ELF-1 (cell line): ENCODE measurements around the gene FGF19.

ENCODE experiments used
- DNase-seq: peaks from one replicate; pipeline ENCODE4 v3.0.0-alpha.2; 2016; ENCODE audit warnings: low read depth, low spot score

The FGF19 gene

GRCh38 chr11:69703768-69704507 lies at the start of gene FGF19:
TSS of gene FGF19 (minus strand) at chr11:69704022. CDS start at chr11:69703876, 146 bp downstream.
- peak; percentile 55 for DNase-seq

DNA sequence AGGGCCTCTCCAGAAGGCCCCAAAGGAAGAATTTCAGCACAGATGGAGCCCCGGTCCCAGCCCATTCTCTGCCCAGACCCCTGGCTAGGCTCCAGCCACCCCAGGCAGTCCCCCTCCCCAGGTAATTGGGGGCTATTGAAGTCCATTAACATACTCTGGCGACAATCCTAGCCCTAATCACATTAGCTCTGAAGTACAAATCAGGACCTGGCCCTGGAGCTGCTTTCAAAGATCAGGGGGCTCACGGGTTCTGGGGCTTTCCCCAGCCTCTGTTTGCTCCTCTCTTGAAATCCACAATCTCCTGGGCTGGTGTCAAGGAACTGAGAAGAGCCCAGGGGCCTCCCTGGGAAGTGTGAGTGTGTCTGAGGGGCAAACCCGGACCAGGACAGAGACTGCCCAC lies 49.1 kb upstream of the FGF19 start:
- peak; percentile 59 for DNase-seq

- DNase-seq, result no peak
These were observed 47.2 kb upstream of the FGF19 start for GRCh38 chr11:69750875-69751597.

DNA sequence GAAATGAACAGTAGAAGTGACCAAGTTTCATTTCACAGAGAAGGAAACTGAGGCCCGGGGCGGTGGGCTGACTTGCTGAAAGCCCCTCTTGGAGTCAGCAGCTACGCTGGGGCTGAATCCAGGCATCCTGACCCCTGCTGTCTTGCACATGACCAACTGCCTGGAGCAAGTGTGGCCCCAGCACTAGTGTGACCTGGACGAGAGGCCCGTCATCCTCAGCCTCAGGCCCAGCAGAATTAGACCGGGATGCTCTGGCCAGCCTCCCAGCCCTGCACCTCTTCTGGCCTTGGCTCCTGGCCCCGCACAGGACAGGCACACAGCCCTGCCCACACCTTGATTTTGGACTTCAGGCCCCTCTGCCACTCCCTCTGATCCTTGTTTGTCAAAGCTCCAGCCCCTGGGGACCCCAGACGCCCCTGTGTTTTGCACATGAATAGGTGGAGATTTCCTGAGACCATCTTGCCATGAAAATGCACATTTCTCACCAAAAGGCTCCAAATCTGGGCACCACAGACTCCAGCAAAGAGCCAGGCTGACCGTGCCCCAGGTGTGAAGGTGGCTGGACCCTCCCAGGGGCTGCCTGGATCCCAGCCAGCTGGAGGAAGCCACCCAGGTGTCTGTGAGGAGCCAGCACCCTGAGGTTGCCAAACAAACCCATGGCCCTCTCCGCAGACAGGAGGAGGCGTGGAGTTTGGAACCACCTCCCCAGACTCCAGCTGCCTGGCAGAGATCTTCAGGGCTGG lies 46.5 kb upstream of the FGF19 start:
- peak; percentile 42 for DNase-seq

DNA sequence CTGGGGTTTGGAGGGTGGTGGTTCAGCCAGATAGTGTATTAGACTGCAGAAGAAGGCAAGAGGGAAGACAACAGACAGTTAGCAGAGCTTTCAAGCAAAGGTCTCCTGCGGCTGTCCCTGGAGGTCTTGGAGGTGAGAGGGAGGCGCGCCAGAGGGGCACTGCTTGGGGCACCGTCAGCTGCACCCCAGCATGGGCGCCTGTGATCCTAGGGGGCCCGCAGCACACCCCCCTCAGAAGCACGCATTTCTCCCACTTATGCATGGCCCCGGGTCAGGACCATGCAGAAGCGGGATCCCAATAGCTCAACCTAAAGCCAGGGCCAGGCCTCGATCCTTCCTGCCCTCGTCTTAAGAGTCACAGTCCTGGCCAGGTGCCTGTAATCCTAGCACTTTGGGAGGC lies 44.8 kb upstream of the FGF19 start:
- DNase-seq, result no peak

- DNase-seq, result peak; percentile 77
These were observed 43.2 kb upstream of the FGF19 start for GRCh38 chr11:69746752-69747742.

DNA sequence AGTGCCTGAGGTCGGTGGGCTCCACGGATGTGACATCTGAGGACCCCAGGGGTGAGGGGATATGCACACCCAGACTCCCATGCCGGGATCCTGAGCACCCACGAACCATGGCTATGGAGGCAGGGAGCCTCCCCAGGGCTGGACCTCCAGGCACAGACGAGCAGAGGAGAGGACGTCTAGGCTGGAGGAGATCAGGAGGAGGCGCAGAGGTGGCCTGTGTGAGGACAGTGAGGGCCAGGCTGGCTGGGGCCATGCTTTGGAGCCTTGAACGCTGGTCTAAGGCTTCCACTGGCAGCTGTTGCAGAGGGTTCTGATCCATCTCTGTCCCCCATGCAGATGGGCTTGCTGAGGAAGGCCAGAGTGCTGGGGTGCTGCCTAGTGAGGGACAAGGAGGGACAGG lies 42.3 kb upstream of the FGF19 start:
- no peak for DNase-seq

DNA sequence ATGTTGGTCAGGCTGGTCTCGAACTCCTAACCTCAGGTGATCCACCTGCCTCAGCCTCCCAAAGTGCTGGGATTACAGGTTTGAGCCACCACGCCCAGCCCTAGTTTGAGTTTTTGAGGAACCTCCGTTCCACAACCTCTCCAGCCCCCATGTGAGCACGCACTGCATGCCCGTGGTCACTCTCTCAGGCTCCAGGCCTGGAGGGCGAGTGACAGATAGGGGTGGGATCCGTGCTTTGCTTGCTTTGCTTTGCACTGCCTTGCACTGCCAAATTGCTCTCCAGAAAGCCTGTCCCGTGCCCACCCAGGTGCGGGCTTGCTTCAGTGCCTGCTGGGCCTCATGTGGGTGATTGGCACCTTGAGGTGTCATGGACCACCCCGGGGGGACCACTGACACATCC lies 41.4 kb upstream of the FGF19 start:
- peak; percentile 28 for DNase-seq

- peak; percentile 84 for DNase-seq
These were observed 40.6 kb upstream of the FGF19 start for GRCh38 chr11:69744435-69744834.

- no peak for DNase-seq
These were observed 31.0 kb upstream of the FGF19 start for GRCh38 chr11:69734841-69735240.

GRCh38 chr11:69734367-69734766 lies 30.5 kb upstream of the FGF19 start:
- DNase-seq, result no peak

DNA sequence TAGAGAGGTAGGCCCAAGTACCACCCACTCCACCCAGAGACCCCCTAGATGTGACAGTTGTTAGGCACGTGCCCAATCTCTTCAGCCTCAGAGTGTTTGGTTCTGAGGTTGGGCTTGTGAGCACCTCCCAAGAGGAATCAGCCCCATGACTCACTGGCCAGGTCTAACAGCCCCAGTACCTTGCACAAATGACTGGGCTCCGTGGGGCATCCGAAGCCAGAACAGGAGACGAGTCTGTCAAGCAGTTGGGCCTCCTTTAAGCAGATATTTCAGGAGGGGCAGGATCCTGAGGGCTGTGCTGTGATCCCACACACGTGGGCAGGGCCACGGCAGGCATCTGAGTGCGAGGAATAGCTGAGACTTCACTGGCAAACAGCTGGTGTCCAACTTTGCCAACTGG lies 29.1 kb upstream of the FGF19 start:
- DNase-seq, result peak; percentile 60

DNA sequence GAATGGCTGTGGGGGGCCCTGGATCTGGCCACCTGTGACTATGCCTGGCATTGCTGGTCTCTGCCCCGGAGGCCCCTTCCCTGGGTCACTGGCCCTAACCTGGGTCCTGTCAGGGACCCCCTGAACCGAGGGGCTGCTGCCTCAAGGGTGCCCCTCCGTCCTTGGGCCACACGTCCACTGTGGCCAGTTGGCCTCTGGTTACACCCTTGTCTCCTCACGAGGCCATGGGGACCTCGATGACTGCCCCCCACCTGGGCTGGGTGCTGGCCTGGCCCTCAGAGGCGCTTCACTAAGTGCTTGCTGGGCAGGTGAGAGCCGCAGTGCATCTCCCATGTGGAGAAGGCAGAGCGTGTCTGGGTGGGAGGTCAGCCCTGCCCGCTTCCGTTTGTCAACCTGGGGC lies 27.3 kb upstream of the FGF19 start:
- DNase-seq, result no peak

GRCh38 chr11:69730500-69730899 lies 26.7 kb upstream of the FGF19 start:
- DNase-seq, result no peak

DNA sequence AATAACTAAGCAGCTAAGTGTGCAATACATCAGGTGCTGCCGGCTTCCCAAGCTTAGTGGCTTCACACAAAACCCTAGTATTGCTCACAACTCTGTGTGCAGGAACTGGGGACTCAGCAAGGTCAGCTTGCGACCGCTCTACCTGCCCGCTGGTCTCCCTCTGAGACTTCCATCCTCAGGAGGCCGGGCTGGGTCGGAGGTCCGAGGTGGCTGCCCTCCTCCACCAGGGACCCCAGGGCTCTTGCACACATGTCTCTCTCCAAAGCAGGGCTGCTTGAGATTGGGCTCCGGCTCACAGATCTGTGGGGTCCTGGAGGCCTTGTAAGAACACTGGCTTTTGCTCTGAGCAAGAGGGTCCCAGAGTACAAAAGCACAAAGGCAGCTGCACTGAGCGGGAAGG lies 25.4 kb upstream of the FGF19 start:
- DNase-seq, result no peak

GRCh38 chr11:69727266-69727665 lies 23.4 kb upstream of the FGF19 start:
- DNase-seq, result no peak

GRCh38 chr11:69726481-69726880 lies 22.7 kb upstream of the FGF19 start:
- DNase-seq, result no peak

GRCh38 chr11:69726019-69726418 lies 22.2 kb upstream of the FGF19 start:
- peak; percentile 56 for DNase-seq

GRCh38 chr11:69721745-69722144 lies 17.9 kb upstream of the FGF19 start:
- DNase-seq, result peak; percentile 54

GRCh38 chr11:69721106-69721505 lies 17.3 kb upstream of the FGF19 start:
- DNase-seq, result no peak

- no peak for DNase-seq
These were observed 15.1 kb upstream of the FGF19 start for GRCh38 chr11:69718912-69719311.
